HCT116 (cell line): Measurements from ENCODE around the gene NOBOX. TPM values are rescaled to one million over a fixed set of nuclear protein-coding genes. Genes with fewer than 3 reads are reported as not detected.
"Not testable (repeated sequence)": the region's sequence is repeated elsewhere in the genome, so short reads cannot be mapped to it uniquely, and the experiment has no call there.

ENCODE experiments used
- ATAC-seq: fragments of 200-7000 bp; cut with Tn5 transposase; 2 replicates; pipeline ENCODE4 v1.9.1; 2020; ENCODE audit warnings: mild to moderate bottlenecking, moderate library complexity
- BruUV-seq: library from RNA; stranded (reverse); fragments of 400-500 nt; replicated peaks from 2 replicates; lab custom pipeline; 2021; lab: Mats Ljungman, UMichigan
- CTCF ChIA-PET: fragments of 300-600 bp; sonication (Branson Sonifier 250); formaldehyde crosslinking; loops from one replicate; lab custom pipeline; 2021; ENCODE audit warnings: antibody characterized with exemption; lab: Charles Lee
- POLR2A ChIA-PET: fragments of 300-600, 350-600 bp; sonication (Branson Sonifier 250); formaldehyde crosslinking; loops from one replicate; lab custom pipeline; 2021; ENCODE audit warnings: antibody characterized with exemption; lab: Charles Lee
- RAD21 ChIA-PET, 2 experiments: fragments of 300-600 bp; sonication (Branson Sonifier 250); formaldehyde crosslinking; loops; one replicate each; lab custom pipeline; 2023; ENCODE audit warnings: low total read pairs in 2 of 2; ENCODE audit not compliant: uncharacterized antibody in 2 of 2, unreplicated experiment in 2 of 2, low non-redundant PET in 1 of 2; lab: Charles Lee
- DNase-seq: peaks from one replicate; pipeline ENCODE4 v3.0.0-alpha.2; 2010; ENCODE audit warnings: low read depth, low spot score
- H2AFZ ChIP-seq: fragments of 200-600 bp; shearing (Covaris generic), sonication (generic); 2 replicates; pipeline ENCODE4 v1.6.1; 2017; ENCODE audit warnings: low read depth, mixed run types, mixed read lengths, antibody characterized with exemption, low read length; ENCODE audit not compliant: poor library complexity, severe bottlenecking
- H3K27ac ChIP-seq: 2 replicates; pipeline ENCODE4 v1.5.1; 2012; ENCODE audit warnings: low read depth, low read length
- H3K27me3 ChIP-seq: fragments of 200-600 bp; sonication (generic); 2 replicates; pipeline ENCODE4 v1.6.1; 2016; ENCODE audit warnings: mixed run types, low read length, mixed read lengths; ENCODE audit not compliant: insufficient read depth
- H3K36me3 ChIP-seq, 2 experiments: fragments of 200-500 bp in 1 of 2; fragments of 200-600 bp in 1 of 2; sonication (Bioruptor generic) in 1 of 2; sonication (generic) in 1 of 2; 2 replicates each; pipeline versions ENCODE4 v1.5.1 to v1.6.1; 2014 to 2016; ENCODE audit warnings: low read length in 2 of 2, inconsistent platforms in 1 of 2, mixed read lengths in 1 of 2, mixed run types in 1 of 2; ENCODE audit not compliant: insufficient read depth in 2 of 2, control insufficient read depth in 1 of 2
- H3K4me1 ChIP-seq, 2 experiments: fragments of 200-600 bp in 1 of 2; sonication (generic) in 1 of 2; 2 replicates each; pipeline versions ENCODE4 v1.5.1 to v1.6.1; 2012 to 2017; ENCODE audit warnings: low read length in 2 of 2, inconsistent platforms in 1 of 2, mild to moderate bottlenecking in 1 of 2, mixed read lengths in 1 of 2, mixed run types in 1 of 2, moderate library complexity in 1 of 2; ENCODE audit not compliant: insufficient read depth in 2 of 2, control insufficient read depth in 1 of 2
- H3K4me2 ChIP-seq: fragments of 200-600 bp; sonication (generic); 2 replicates; pipeline ENCODE4 v1.6.1; 2017; ENCODE audit warnings: mixed run types, low read length, mixed read lengths
- H3K4me3 ChIP-seq, 2 experiments: fragments of 200-600 bp in 1 of 2; sonication (generic) in 1 of 2; replicated peaks in 1 of 2; 2 replicates each; pipeline ENCODE4 v1.5.1; 2011 to 2016; ENCODE audit warnings: low read length in 2 of 2, control low read depth in 1 of 2, low read depth in 1 of 2, mild to moderate bottlenecking in 1 of 2, mixed read lengths in 1 of 2, mixed run types in 1 of 2
- H3K79me2 ChIP-seq: fragments of 200-600 bp; sonication (generic); 2 replicates; pipeline ENCODE4 v1.6.1; 2017; ENCODE audit warnings: mild to moderate bottlenecking, mixed run types, low read length, moderate library complexity, mixed read lengths; ENCODE audit not compliant: insufficient read depth
- H3K9ac ChIP-seq: fragments of 200-600 bp; sonication (generic); 2 replicates; pipeline ENCODE4 v1.6.1; 2016; ENCODE audit warnings: low read length, mixed read lengths
- H3K9me2 ChIP-seq: fragments of 200-600 bp; sonication (generic), shearing (Covaris generic); 2 replicates; pipeline ENCODE4 v1.6.1; 2017; ENCODE audit warnings: mixed run types, mild to moderate bottlenecking, moderate library complexity; ENCODE audit not compliant: insufficient read depth
- H3K9me3 ChIP-seq, 2 experiments: fragments of 200-500 bp in 1 of 2; fragments of 200-600 bp in 1 of 2; sonication (Bioruptor generic) in 1 of 2; sonication (generic) in 1 of 2; 2 replicates each; pipeline ENCODE4 v1.6.1; 2014 to 2017; ENCODE audit warnings: low read length in 2 of 2, mixed read lengths in 2 of 2, inconsistent platforms in 1 of 2, low read depth in 1 of 2, mild to moderate bottlenecking in 1 of 2, mixed run types in 1 of 2, moderate library complexity in 1 of 2; ENCODE audit not compliant: control insufficient read depth in 1 of 2, insufficient read depth in 1 of 2
- H4K20me1 ChIP-seq: fragments of 200-600 bp; sonication (generic), shearing (Covaris generic); 2 replicates; pipeline ENCODE4 v1.6.1; 2017; ENCODE audit warnings: mixed run types, mild to moderate bottlenecking, moderate library complexity; ENCODE audit not compliant: insufficient read depth
- ZNF274 ChIP-seq: fragments of 200-500 bp; sonication (Bioruptor generic); IDR thresholded peaks from 2 replicates; pipeline ENCODE4 v1.6.1; 2014; ENCODE audit warnings: mild to moderate bottlenecking, low read depth, low read length, inconsistent platforms
- intact Hi-C: fragments of 100-400 bp; cut with micrococcal nuclease; formaldehyde crosslinking; loops from 2 replicates; pipeline ENCODE4 v1.10.0; 2022
- total RNA-seq: library from RNA; stranded (reverse); gene quantifications from one replicate; pipeline ENCODE4 v1.2.1, GENCODE V29; 2021; ENCODE audit not compliant: unreplicated experiment
- TF ChIP-seq, protein P1 (sequence below): IDR thresholded peaks from 2 replicates; pipeline ENCODE4 v1.6.1; 2011; ENCODE audit warnings: mild to moderate bottlenecking, low read length, moderate library complexity; ENCODE audit not compliant: insufficient replicate concordance; ENCODE audit errors: extremely low read depth

Gene NOBOX
- total RNA-seq, 1 experiment from 2014 or later, result not detected

DNA sequence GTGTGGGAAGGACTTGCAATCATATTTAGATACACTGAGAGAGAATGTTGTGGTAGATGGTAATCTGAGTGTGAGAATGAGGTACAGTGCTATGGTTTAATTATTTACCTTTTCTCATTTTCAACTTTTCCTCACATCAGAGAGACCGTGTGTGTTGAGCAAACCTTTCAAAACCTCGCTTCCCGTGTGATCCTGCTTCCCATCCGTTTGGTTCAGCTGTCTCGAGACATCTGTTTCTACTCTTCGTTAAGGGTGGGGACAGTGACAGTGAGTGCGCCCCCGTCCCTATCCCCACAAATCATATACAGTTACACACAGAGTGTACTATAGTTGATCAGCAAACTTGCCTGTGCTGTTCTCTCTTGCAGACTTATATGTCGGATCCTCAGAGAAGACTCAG, 33.0 kb upstream of the NOBOX start:
- Histone ChIP-seq H3K4me1 (no peaks in the 10 kb centered on the region), H3K79me2 (no peaks in the 10 kb centered on the region), H3K4me2 (no peak overlapping the region), H3K27me3 (no peaks in the 10 kb centered on the region), H3K27ac (no peak overlapping the region), H3K36me3 (no peaks in the 10 kb centered on the region), H3K9ac (no peak overlapping the region), H3K9me3 (no peaks in the 10 kb centered on the region), H2AFZ (no peak overlapping the region), H3K4me3 (no peak overlapping the region), H3K9me2 (no peaks in the 10 kb centered on the region), H4K20me1 (no peaks in the 10 kb centered on the region)
- BruUV-seq, result no TSS peak
- RAD21 ChIA-PET, result no interaction called here
- ATAC-seq, result no peak
- intact Hi-C loops, result no loop called here
- TF ChIP-seq ZNF274, result no peak
- POLR2A ChIA-PET, result no interaction called here
- CTCF ChIA-PET, result interaction anchor here (0.8 to 1.2 kb wide), 2 partner anchors 12 to 104 kb away, joined by 4 read pairs; no protein-coding TSS in a partner anchor
- DNase-seq, result no peak

DNA sequence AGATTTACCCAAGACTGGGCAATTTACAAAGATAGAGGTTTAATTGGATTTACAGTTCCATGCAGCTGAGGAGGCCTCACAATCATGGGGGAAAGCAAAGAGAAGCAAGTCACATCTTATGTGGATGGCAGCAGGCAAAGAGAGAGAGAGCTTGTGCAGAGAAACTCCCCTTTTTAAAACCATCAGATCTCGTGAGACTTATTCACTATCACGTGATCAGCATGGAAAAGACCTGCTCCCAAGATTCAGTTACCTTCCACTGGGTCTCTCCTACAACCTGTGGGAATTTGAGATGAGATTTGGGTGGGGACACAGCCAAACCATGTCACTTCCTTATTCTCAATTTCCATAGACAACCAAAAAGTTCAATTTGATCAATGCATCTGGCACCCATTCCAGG, 24.9 kb upstream of the NOBOX start:
- no peaks in the 10 kb centered on the region for H3K36me3 ChIP-seq

DNA sequence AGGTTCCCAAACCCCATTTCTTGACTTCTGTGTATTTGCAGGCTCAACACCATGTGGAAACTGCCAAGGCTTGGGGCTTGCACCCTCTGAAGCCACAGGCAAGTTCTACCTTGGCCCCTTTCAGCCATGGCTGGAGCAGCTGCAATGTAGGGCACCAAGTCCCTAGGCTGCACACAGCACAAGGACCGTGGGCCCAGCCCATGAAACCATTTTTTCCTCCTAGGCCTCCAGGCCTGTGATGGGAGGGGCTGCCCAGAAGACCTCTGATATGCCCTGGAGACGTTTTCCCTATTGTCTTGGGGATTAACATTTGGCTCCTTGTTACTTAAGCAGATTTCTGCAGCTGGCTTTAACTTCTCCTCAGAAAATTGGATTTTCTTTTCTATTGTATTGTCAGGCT, 24.0 kb upstream of the NOBOX start:
- H3K27ac ChIP-seq, BruUV-seq, H3K4me3 ChIP-seq, RAD21 ChIA-PET, DNase-seq, H3K27me3 ChIP-seq, H3K4me2 ChIP-seq, H3K36me3 ChIP-seq, POLR2A ChIA-PET, ATAC-seq, H4K20me1 ChIP-seq, H3K9ac ChIP-seq, H3K79me2 ChIP-seq, CTCF ChIA-PET, intact Hi-C loops, H3K9me2 ChIP-seq, H3K4me1 ChIP-seq, H3K9me3 ChIP-seq, H2AFZ ChIP-seq: not testable (repeated sequence)

More for the DNA sequence above, 24.9 kb upstream of the NOBOX start:
- DNase-seq, result no peak
- Histone ChIP-seq H3K27me3 (no peaks in the 10 kb centered on the region), H3K9me2 (no peaks in the 10 kb centered on the region), H3K4me1 (no peaks in the 10 kb centered on the region), H3K9me3 (no peaks in the 10 kb centered on the region; a peak in 1 of 4 replicates), H3K27ac (no peak overlapping the region), H2AFZ (no peak overlapping the region), H3K4me2 (no peak overlapping the region), H4K20me1 (no peaks in the 10 kb centered on the region), H3K79me2 (no peaks in the 10 kb centered on the region), H3K4me3 (no peak overlapping the region), H3K9ac (no peak overlapping the region)
- CTCF ChIA-PET, result no interaction called here
- no peak for ATAC-seq
- RAD21 ChIA-PET, result no interaction called here
- TF ChIP-seq, protein P1, sequence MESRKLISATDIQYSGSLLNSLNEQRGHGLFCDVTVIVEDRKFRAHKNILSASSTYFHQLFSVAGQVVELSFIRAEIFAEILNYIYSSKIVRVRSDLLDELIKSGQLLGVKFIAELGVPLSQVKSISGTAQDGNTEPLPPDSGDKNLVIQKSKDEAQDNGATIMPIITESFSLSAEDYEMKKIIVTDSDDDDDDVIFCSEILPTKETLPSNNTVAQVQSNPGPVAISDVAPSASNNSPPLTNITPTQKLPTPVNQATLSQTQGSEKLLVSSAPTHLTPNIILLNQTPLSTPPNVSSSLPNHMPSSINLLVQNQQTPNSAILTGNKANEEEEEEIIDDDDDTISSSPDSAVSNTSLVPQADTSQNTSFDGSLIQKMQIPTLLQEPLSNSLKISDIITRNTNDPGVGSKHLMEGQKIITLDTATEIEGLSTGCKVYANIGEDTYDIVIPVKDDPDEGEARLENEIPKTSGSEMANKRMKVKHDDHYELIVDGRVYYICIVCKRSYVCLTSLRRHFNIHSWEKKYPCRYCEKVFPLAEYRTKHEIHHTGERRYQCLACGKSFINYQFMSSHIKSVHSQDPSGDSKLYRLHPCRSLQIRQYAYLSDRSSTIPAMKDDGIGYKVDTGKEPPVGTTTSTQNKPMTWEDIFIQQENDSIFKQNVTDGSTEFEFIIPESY, result no peak
- TF ChIP-seq ZNF274, result no peak
- POLR2A ChIA-PET, result no interaction called here
- intact Hi-C loops, result no loop called here
- BruUV-seq, result no TSS peak

DNA sequence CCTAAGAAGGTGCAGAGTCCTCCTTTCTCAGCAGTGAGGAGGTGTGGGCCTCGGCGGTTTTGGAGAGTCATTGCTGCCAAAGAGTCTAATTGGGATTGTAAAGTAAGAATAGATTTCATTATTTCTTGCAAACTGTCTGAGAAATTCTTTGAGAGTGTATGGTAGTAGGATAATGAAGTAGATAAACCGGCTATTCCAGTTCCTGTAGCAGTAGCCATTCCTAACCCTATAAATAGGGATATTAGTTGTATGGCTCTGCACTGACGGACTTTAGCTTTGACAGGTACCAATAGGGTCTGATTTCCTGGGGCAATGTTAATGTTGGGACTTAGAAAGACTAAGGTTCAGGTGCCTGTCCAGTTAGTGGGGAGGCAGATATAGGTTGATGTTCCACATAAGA, 15.4 kb upstream of the NOBOX start:
- ATAC-seq, intact Hi-C loops, H4K20me1 ChIP-seq, H3K4me3 ChIP-seq, H3K36me3 ChIP-seq, POLR2A ChIA-PET, H3K9ac ChIP-seq, H2AFZ ChIP-seq, BruUV-seq, H3K9me3 ChIP-seq, H3K27ac ChIP-seq, DNase-seq, H3K27me3 ChIP-seq, H3K9me2 ChIP-seq, H3K79me2 ChIP-seq, CTCF ChIA-PET, RAD21 ChIA-PET, H3K4me1 ChIP-seq, H3K4me2 ChIP-seq: not testable (repeated sequence)
